NCI-H1417 (cell line): ENCODE results near the gene MRPS12.

Experiments used
- DNase-seq, 3 experiments: peaks; one replicate each; lab custom pipeline; 2025; lab: John Stamatoyannopoulos, UW

Gene MRPS12

DNA sequence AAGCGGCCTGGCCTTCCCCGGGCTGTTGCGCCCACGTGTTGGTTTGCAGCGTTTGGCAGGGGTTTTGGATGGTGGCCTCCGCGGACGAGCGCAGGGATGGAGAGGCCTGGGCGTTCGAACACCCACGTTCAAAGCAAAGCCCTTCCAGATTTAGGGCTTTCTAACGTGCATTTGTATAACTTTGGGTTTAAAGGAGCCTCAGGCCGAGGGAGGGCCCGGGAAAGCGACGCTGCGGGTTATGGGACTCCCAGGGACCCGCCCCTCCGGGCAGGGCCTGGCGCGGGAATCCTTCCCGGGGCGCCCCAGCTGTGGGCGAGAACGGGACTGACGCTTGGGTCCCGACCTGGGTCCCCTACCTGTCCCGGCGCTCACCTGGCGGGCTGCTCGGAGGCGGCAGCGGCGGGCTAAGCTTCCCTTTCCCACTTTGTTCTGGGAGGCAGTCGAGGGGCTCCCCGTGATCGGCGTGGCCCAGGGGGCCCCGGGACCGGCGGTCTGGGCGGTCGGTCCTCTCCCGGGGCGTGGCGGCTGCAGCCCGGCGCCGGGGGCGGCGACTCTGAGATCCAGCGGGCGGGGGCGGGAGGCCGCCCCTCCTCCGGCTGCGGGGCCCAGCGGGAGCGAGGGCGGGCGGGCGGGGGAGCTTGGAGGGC is 44.6 kb downstream of the MRPS12 start, which contains the start of gene FBXO17:
Gene FBXO17 (minus strand): TSS at position 529 of the 647 bp plus-strand sequence. CDS start 25,423 bp downstream, outside the sequence.
- DNase-seq: no peak

DNA sequence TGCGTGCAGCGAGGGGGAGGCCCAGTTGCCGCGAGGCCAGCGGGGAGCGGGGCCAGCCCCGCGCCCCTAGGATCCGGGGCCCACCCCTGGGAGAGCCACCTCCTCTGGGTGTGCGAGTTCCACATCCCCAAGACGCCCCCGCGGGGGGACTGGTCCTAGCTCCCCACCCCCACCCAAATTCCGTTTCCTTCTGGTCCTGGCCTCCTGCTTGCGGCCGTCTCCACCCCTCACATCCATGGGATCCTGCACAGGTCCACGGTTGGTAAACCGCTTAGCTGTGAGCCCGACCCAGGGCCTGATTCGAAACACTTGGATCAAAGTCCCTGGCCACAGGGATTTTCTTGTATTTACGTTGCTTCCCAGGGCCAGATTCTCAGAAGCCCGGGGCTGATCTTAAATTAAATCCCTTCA is 45.1 kb downstream of the MRPS12 start:
- no peak for DNase-seq

DNA sequence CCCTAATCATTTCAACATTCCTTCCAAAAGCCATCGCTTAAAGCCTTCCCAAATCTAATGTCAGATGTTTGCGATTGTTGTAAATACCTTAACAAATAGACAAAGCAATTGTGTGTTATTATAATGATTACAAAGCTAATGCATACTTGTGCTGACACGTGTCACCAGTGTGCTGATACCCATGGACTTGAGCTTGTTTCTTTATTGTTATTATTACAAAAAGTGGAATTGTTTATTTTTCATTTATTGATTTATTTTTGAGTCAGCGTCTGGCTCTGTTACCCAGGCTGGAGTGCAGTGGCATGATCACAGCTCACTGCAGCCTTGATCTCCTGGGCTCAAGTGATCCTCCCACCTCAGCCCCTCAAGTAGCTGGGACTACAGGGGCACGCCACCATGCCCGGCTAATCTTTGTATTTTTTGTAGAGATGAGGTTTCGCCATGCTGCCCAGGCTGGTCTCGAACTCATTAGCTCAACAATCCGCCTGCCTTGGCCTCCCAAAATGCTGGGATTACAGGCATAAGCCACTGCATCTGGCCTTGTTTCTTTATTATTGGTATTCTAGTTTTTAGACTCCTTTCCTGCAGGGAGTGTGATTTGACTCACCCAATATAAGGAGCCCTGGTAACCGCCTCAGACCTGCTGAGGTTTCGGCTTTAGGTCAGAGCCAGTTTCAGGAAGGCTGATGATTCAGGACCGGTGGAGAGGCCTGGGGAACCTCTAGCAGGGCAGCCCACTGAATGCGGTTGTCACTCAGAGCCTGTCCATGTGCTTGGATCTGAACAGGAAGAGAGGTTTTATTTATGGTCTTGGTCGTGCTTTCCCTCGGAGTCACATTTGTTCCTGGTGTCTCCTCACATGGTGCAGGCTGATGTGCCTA is 46.9 kb downstream of the MRPS12 start:
- no peak for DNase-seq

GRCh38 chr19:38978326-38978689 is 47.6 kb downstream of the MRPS12 start:
- no peak for DNase-seq

DNA sequence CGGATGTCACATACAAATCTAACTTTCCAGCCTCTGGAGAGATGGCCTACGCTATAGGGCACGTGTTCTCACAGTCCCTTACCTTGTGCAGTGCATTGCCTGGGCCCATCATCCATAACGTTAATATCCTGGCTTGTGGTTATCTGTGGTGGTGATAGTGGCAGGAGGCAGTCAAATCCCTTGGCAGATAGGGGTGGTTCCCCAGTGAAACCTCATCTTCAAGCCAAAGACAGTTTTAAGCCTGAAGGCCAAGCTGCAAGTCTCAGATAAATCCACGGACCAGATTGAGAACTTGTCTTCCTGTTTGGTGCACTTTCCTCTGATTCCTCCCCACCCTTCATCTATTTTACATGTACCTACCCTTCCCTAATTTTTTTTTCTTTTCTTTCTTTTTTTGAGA is 49.1 kb downstream of the MRPS12 start:
- no peak for DNase-seq

DNA sequence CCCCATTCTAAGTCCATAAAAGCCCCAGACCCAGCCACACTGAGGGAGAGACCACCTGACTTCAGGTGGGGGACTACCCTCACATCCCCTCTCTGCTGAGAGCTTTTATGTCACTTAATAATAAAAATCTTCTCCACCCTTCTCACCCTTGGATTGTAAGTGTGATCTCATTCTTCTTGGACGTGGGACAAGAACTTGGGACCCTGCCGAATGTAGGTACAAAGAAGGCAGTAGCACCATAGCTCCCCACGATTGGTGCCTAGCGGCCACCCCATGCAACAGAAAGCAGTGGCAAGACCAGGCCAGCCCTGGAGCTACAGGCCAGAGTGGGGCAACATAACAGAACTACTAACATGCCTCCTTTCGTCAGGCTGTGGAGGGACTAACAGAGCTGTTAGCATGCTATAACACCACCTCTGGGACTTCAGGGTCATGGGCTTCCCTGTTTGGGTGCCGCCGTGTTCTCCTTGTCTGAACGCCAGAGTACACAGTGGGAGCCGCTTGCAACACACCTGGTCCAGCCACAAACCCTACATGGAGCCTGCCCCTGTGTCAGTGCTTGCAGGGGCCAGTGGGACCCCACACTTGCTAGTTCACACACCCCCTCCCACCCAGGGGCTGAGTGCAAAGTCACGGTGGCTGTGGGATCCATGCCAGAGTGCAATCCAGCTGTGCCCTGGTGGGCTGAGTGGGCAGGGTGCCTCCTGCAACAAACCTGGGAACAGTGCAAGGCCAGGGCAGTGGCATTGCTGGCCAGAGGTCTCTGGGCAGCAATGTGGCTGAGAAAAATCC is 50.0 kb downstream of the MRPS12 start:
- no peak for DNase-seq
